Activated CD8-positive, alpha-beta memory T cell treated with anti-CD3 and anti-CD28 coated beads for 1 hour (primary cell): Measurements from ENCODE around the gene NFIC.
"Not testable (repeated sequence)": the region's sequence is repeated elsewhere in the genome, so short reads cannot be mapped to it uniquely, and the experiment has no call there.

Experiments used
- DNase-seq, 2 donors: peaks; one replicate each; pipeline ENCODE4 v3.0.0-alpha.2; 2020; ENCODE audit warnings: low read depth in 1 of 2; ENCODE audit errors: extremely low read depth in 1 of 2

The NFIC gene

GRCh38 chr19:3370728-3371591, 4.6 kb downstream of the NFIC start:
- DNase-seq: no peak

- DNase-seq: no peak
These were observed 6.0 kb downstream of the NFIC start for GRCh38 chr19:3372413-3372812.

- no peak for DNase-seq
These were observed 7.6 kb downstream of the NFIC start for GRCh38 chr19:3373971-3374368.

GRCh38 chr19:3374369-3375112, 8.2 kb downstream of the NFIC start:
- no peak for DNase-seq

GRCh38 chr19:3375221-3376090, 9.1 kb downstream of the NFIC start:
- no peak for DNase-seq

GRCh38 chr19:3376091-3376455, 9.7 kb downstream of the NFIC start:
- DNase-seq: not testable (repeated sequence)

- DNase-seq: no peak
These were observed 12.2 kb downstream of the NFIC start for GRCh38 chr19:3378352-3379150.

GRCh38 chr19:3380829-3381228, 14.4 kb downstream of the NFIC start:
- no peak for DNase-seq

GRCh38 chr19:3381701-3382372, 15.5 kb downstream of the NFIC start:
- DNase-seq: no peak

- DNase-seq: no peak
These were observed 16.2 kb downstream of the NFIC start for GRCh38 chr19:3382460-3383100.

- no peak for DNase-seq
These were observed 16.8 kb downstream of the NFIC start for GRCh38 chr19:3383121-3383722.

GRCh38 chr19:3386447-3387234, 20.3 kb downstream of the NFIC start:
- no peak for DNase-seq

- DNase-seq: no peak
These were observed 21.5 kb downstream of the NFIC start for GRCh38 chr19:3387645-3388589.

- DNase-seq: no peak
These were observed 23.0 kb downstream of the NFIC start for GRCh38 chr19:3389446-3389778.

GRCh38 chr19:3389876-3390371, 23.5 kb downstream of the NFIC start:
- no peak for DNase-seq

- DNase-seq: not testable (repeated sequence)
These were observed 25.5 kb downstream of the NFIC start for GRCh38 chr19:3391911-3392310.

GRCh38 chr19:3392480-3392879, 26.1 kb downstream of the NFIC start:
- DNase-seq: no peak
